ENCODE results near the gene CHD6.

Gene CHD6

GRCh38 chr20:41470362-41471095, 147.6 kb downstream of the CHD6 start:
- H3K4me1 Mint-ChIP-seq (ENCODE audit: low read depth), result peaks cover 4% of the 10 kb centered on the region
- peaks cover 29% of the 10 kb centered on the region for H3K36me3 Mint-ChIP-seq (ENCODE audit: low read depth)
- H3K4me3 Mint-ChIP-seq, result no peak overlapping the region
- no peaks in the 10 kb centered on the region for H3K9me3 Mint-ChIP-seq
- no peak overlapping the region for H3K27ac Mint-ChIP-seq
- H3K27me3 Mint-ChIP-seq (ENCODE audit: low read depth), result no peaks in the 10 kb centered on the region

GRCh38 chr20:41469868-41470267, 148.3 kb downstream of the CHD6 start:
- peaks cover 32% of the 10 kb centered on the region for H3K36me3 Mint-ChIP-seq (ENCODE audit: low read depth)
- H3K27me3 Mint-ChIP-seq (ENCODE audit: low read depth), result no peaks in the 10 kb centered on the region
- H3K4me1 Mint-ChIP-seq (ENCODE audit: low read depth), result no peaks in the 10 kb centered on the region
- no peak overlapping the region for H3K27ac Mint-ChIP-seq
- no peaks in the 10 kb centered on the region for H3K9me3 Mint-ChIP-seq
- H3K4me3 Mint-ChIP-seq, result no peak overlapping the region

- Mint-ChIP-seq H3K9me3 (no peaks in the 10 kb centered on the region), H3K4me1 (ENCODE audit: low read depth) (no peaks in the 10 kb centered on the region), H3K36me3 (ENCODE audit: low read depth) (peaks cover 36% of the 10 kb centered on the region), H3K27me3 (ENCODE audit: low read depth) (no peaks in the 10 kb centered on the region), H3K4me3 (no peak overlapping the region), H3K27ac (no peak overlapping the region)
These were observed 149.1 kb downstream of the CHD6 start for GRCh38 chr20:41468994-41469600.

GRCh38 chr20:41467690-41468089, 150.5 kb downstream of the CHD6 start:
- Mint-ChIP-seq H3K4me1 (ENCODE audit: low read depth) (no peaks in the 10 kb centered on the region), H3K9me3 (no peaks in the 10 kb centered on the region), H3K4me3 (no peak overlapping the region), H3K36me3 (ENCODE audit: low read depth) (peaks cover 33% of the 10 kb centered on the region), H3K27me3 (ENCODE audit: low read depth) (no peaks in the 10 kb centered on the region), H3K27ac (no peak overlapping the region)

- H3K4me1 Mint-ChIP-seq (ENCODE audit: low read depth), result peaks cover 3% of the 10 kb centered on the region
- peaks cover 28% of the 10 kb centered on the region for H3K36me3 Mint-ChIP-seq (ENCODE audit: low read depth)
- no peaks in the 10 kb centered on the region for H3K27me3 Mint-ChIP-seq (ENCODE audit: low read depth)
- H3K9me3 Mint-ChIP-seq, result no peaks in the 10 kb centered on the region
- H3K4me3 Mint-ChIP-seq, result no peak overlapping the region
- H3K27ac Mint-ChIP-seq, result no peak overlapping the region
These were observed 151.0 kb downstream of the CHD6 start for GRCh38 chr20:41467220-41467619.

GRCh38 chr20:41463567-41463966, 154.6 kb downstream of the CHD6 start:
- Mint-ChIP-seq H3K4me3 (no peak overlapping the region), H3K36me3 (ENCODE audit: low read depth) (peaks cover 28% of the 10 kb centered on the region), H3K9me3 (peaks cover 7% of the 10 kb centered on the region), H3K27me3 (ENCODE audit: low read depth) (no peaks in the 10 kb centered on the region), H3K4me1 (ENCODE audit: low read depth) (peaks cover 4% of the 10 kb centered on the region), H3K27ac (no peak overlapping the region)

GRCh38 chr20:41462372-41463161, 155.6 kb downstream of the CHD6 start:
- H3K4me1 Mint-ChIP-seq (ENCODE audit: low read depth), result peaks cover 4% of the 10 kb centered on the region
- H3K27me3 Mint-ChIP-seq (ENCODE audit: low read depth), result no peaks in the 10 kb centered on the region
- no peak overlapping the region for H3K4me3 Mint-ChIP-seq
- peaks cover 7% of the 10 kb centered on the region for H3K9me3 Mint-ChIP-seq
- H3K27ac Mint-ChIP-seq, result no peak overlapping the region
- H3K36me3 Mint-ChIP-seq (ENCODE audit: low read depth), result peaks cover 28% of the 10 kb centered on the region

GRCh38 chr20:41458761-41459160, 159.4 kb downstream of the CHD6 start:
- no peak overlapping the region for H3K4me3 Mint-ChIP-seq
- no peak overlapping the region for H3K27ac Mint-ChIP-seq
- H3K27me3 Mint-ChIP-seq (ENCODE audit: low read depth), result no peaks in the 10 kb centered on the region
- H3K4me1 Mint-ChIP-seq (ENCODE audit: low read depth), result peaks cover 4% of the 10 kb centered on the region
- H3K9me3 Mint-ChIP-seq, result peaks cover 7% of the 10 kb centered on the region
- H3K36me3 Mint-ChIP-seq (ENCODE audit: low read depth), result peaks cover 40% of the 10 kb centered on the region

GRCh38 chr20:41457173-41457857, 160.9 kb downstream of the CHD6 start:
- Mint-ChIP-seq H3K27ac (no peak overlapping the region), H3K27me3 (ENCODE audit: low read depth) (no peaks in the 10 kb centered on the region), H3K4me3 (no peak overlapping the region), H3K36me3 (ENCODE audit: low read depth) (peaks cover 43% of the 10 kb centered on the region), H3K9me3 (peaks cover 7% of the 10 kb centered on the region), H3K4me1 (ENCODE audit: low read depth) (peaks cover 2% of the 10 kb centered on the region)

GRCh38 chr20:41456351-41456750, 161.8 kb downstream of the CHD6 start:
- peaks cover 47% of the 10 kb centered on the region for H3K36me3 Mint-ChIP-seq (ENCODE audit: low read depth)

GRCh38 chr20:41454250-41454649, 163.9 kb downstream of the CHD6 start:
- Mint-ChIP-seq H3K36me3 (ENCODE audit: low read depth) (peaks cover 56% of the 10 kb centered on the region), H3K4me1 (ENCODE audit: low read depth) (no peaks in the 10 kb centered on the region), H3K4me3 (no peak overlapping the region), H3K27ac (no peak overlapping the region), H3K9me3 (no peaks in the 10 kb centered on the region), H3K27me3 (ENCODE audit: low read depth) (no peaks in the 10 kb centered on the region)

More at GRCh38 chr20:41456351-41456750, 161.8 kb downstream of the CHD6 start:
- Mint-ChIP-seq H3K4me3 (no peak overlapping the region), H3K4me1 (ENCODE audit: low read depth) (no peaks in the 10 kb centered on the region), H3K27ac (no peak overlapping the region), H3K27me3 (ENCODE audit: low read depth) (no peaks in the 10 kb centered on the region), H3K9me3 (peaks cover 7% of the 10 kb centered on the region)

GRCh38 chr20:41453010-41453950, 164.9 kb downstream of the CHD6 start:
- Mint-ChIP-seq H3K27ac (no peak overlapping the region), H3K36me3 (ENCODE audit: low read depth) (peaks cover 53% of the 10 kb centered on the region), H3K4me1 (ENCODE audit: low read depth) (no peaks in the 10 kb centered on the region), H3K27me3 (ENCODE audit: low read depth) (no peaks in the 10 kb centered on the region), H3K9me3 (no peaks in the 10 kb centered on the region), H3K4me3 (no peak overlapping the region)

- no peak overlapping the region for H3K27ac Mint-ChIP-seq
- peaks cover 58% of the 10 kb centered on the region for H3K36me3 Mint-ChIP-seq (ENCODE audit: low read depth)
- no peaks in the 10 kb centered on the region for H3K27me3 Mint-ChIP-seq (ENCODE audit: low read depth)
- no peak overlapping the region for H3K4me3 Mint-ChIP-seq
- no peaks in the 10 kb centered on the region for H3K9me3 Mint-ChIP-seq
- H3K4me1 Mint-ChIP-seq (ENCODE audit: low read depth), result no peaks in the 10 kb centered on the region
These were observed 166.0 kb downstream of the CHD6 start for GRCh38 chr20:41452226-41452625.

Measured in T-helper 1 cell treated with Interleukin-12 subunit alpha and Interleukin-12 subunit beta and Interleukin-4 antibody, amounts not matched to agents 30 μg/mL and 1 μg/mL, for 36 hours (primary cell).